Hepatocyte (in vitro differentiated cells): ENCODE results near the gene CNIH3. TPM values are rescaled to one million over a fixed set of nuclear protein-coding genes. Genes with fewer than 3 reads are reported as not detected.

ENCODE experiments used
- DNase-seq: peaks from one replicate; pipeline ENCODE4 v3.0.0-alpha.2; 2016; ENCODE audit warnings: low spot score
- H2AFZ ChIP-seq: fragments of 200-600 bp; sonication (generic); 2 replicates; pipeline ENCODE4 v1.6.0; 2016; ENCODE audit warnings: antibody characterized with exemption, mild to moderate bottlenecking
- H3K27ac ChIP-seq: fragments of 200-600 bp; sonication (generic); 2 replicates; pipeline ENCODE4 v1.5.1; 2016; ENCODE audit warnings: mild to moderate bottlenecking
- H3K27me3 ChIP-seq: fragments of 200-600 bp; sonication (generic); 2 replicates; pipeline ENCODE4 v1.6.1; 2016
- H3K36me3 ChIP-seq: fragments of 200-600 bp; sonication (generic); replicated peaks from 2 replicates; pipeline ENCODE4 v1.5.1; 2016; ENCODE audit warnings: low read depth; ENCODE audit not compliant: insufficient read depth
- H3K4me1 ChIP-seq: fragments of 200-600 bp; sonication (generic); 2 replicates; pipeline ENCODE4 v1.5.1; 2016; ENCODE audit warnings: mild to moderate bottlenecking, moderate library complexity; ENCODE audit not compliant: insufficient read depth
- H3K4me2 ChIP-seq: fragments of 200-600 bp; sonication (generic); 2 replicates; pipeline ENCODE4 v1.6.0; 2016
- H3K4me3 ChIP-seq: fragments of 200-600 bp; sonication (generic); 2 replicates; pipeline ENCODE4 v1.5.1; 2016; ENCODE audit warnings: mild to moderate bottlenecking
- H3K79me2 ChIP-seq: fragments of 200-600 bp; sonication (generic); 2 replicates; pipeline ENCODE4 v1.6.0; 2017; ENCODE audit warnings: mild to moderate bottlenecking
- H3K9me2 ChIP-seq: fragments of 200-600 bp; sonication (generic); replicated peaks from 2 replicates; pipeline ENCODE4 v1.6.0; 2017; ENCODE audit warnings: mild to moderate bottlenecking; ENCODE audit not compliant: insufficient read depth
- H3K9me3 ChIP-seq: fragments of 200-600 bp; sonication (generic); 2 replicates; pipeline ENCODE4 v1.5.1; 2016; ENCODE audit warnings: low read depth, mild to moderate bottlenecking
- H4K20me1 ChIP-seq: fragments of 200-600 bp; sonication (generic); 2 replicates; pipeline ENCODE4 v1.6.0; 2016; ENCODE audit warnings: mild to moderate bottlenecking; ENCODE audit not compliant: insufficient read depth, poor library complexity, severe bottlenecking
- CTCF ChIP-seq: fragments of 200-600 bp; sonication (generic); IDR thresholded peaks from 2 replicates; pipeline ENCODE4 v1.5.1; 2016; ENCODE audit warnings: antibody characterized with exemption, mild to moderate bottlenecking; ENCODE audit not compliant: poor library complexity
- EZH2 ChIP-seq: fragments of 200-600 bp; sonication (generic); IDR thresholded peaks from 2 replicates; pipeline ENCODE4 v1.6.1; 2016; ENCODE audit warnings: antibody characterized with exemption, mild to moderate bottlenecking, borderline replicate concordance
- EZH2phosphoT487 ChIP-seq: fragments of 200-600 bp; sonication (generic); IDR thresholded peaks from one replicate; pipeline ENCODE4 v1.6.1; 2018; ENCODE audit warnings: antibody characterized with exemption, mild to moderate bottlenecking, low read depth, moderate library complexity; ENCODE audit not compliant: unreplicated experiment, severe bottlenecking
- WGBS: methylation state at CpG from one replicate; pipeline ENCODE4 v1.1.6; 2016; ENCODE audit warnings: low lambda C conversion rate; ENCODE audit errors: missing lambda C conversion rate; 5-methylcytosine and 5-hydroxymethylcytosine counted together
- polyA plus RNA-seq: library from polyadenylated mRNA; unstranded; fragments of >200 nt; fragmentation: Nextera tagmentation; extraction: Ambion mirVana; gene quantifications from 2 replicates; pipeline ENCODE4 v1.2.1, GENCODE V29; 2016
- total RNA-seq: library from RNA; depleted of rRNA; stranded (reverse); fragments of >200 nt; gene quantifications from 2 replicates; pipeline ENCODE4 v1.2.3, GENCODE V29; 2014

The CNIH3 gene
- total and polyA plus RNA-seq, 2 experiments from 2014 or later = 2.8 to 3.5 TPM

GRCh38 chr1:224632921-224633321 is 16.8 kb downstream of the CNIH3 start:
- H2AFZ ChIP-seq = no peak overlapping the region
- no peak overlapping the region for H3K4me3 ChIP-seq
- WGBS = 62% methylated on average over 8 of the region's 8 CpGs
- no peak overlapping the region for H3K27ac ChIP-seq
- H3K36me3 ChIP-seq = no peaks in the 10 kb centered on the region
- H3K27me3 ChIP-seq = no peaks in the 10 kb centered on the region
- DNase-seq = no peak
- H3K4me2 ChIP-seq = no peak overlapping the region
- H3K4me1 ChIP-seq = peaks cover 10% of the 10 kb centered on the region
- no peaks in the 10 kb centered on the region for H3K9me2 ChIP-seq
- no peaks in the 10 kb centered on the region for H3K9me3 ChIP-seq
- no peaks in the 10 kb centered on the region for H4K20me1 ChIP-seq
- H3K79me2 ChIP-seq = no peaks in the 10 kb centered on the region
- TF ChIP-seq EZH2 = no peak
- TF ChIP-seq EZH2phosphoT487 = no peak
- TF ChIP-seq CTCF = no peak

GRCh38 chr1:224635356-224635755 is 19.2 kb downstream of the CNIH3 start:
- Histone ChIP-seq H3K9me2 (no peaks in the 10 kb centered on the region), H2AFZ (no peak overlapping the region), H4K20me1 (no peaks in the 10 kb centered on the region), H3K4me2 (no peak overlapping the region), H3K4me1 (peaks cover 22% of the 10 kb centered on the region), H3K36me3 (no peaks in the 10 kb centered on the region), H3K79me2 (no peaks in the 10 kb centered on the region), H3K9me3 (no peaks in the 10 kb centered on the region), H3K27me3 (no peaks in the 10 kb centered on the region), H3K4me3 (no peak overlapping the region), H3K27ac (no peak overlapping the region)
- WGBS = 59% methylated on average over 5 of the region's 5 CpGs
- peak; percentile 44 for DNase-seq
- no peak for TF ChIP-seq EZH2phosphoT487
- no peak for TF ChIP-seq CTCF
- TF ChIP-seq EZH2 = no peak

- H3K36me3 ChIP-seq = no peaks in the 10 kb centered on the region
- H3K9me2 ChIP-seq = no peaks in the 10 kb centered on the region
- H4K20me1 ChIP-seq = no peaks in the 10 kb centered on the region
- no peaks in the 10 kb centered on the region for H3K9me3 ChIP-seq
- DNase-seq = no peak
- no peak overlapping the region for H2AFZ ChIP-seq
- no peaks in the 10 kb centered on the region for H3K79me2 ChIP-seq
- no peak overlapping the region for H3K4me2 ChIP-seq
- no peak overlapping the region for H3K27ac ChIP-seq
- no peak overlapping the region for H3K4me3 ChIP-seq
- 84% methylated on average over 5 of the region's 5 CpGs for WGBS
- TF ChIP-seq CTCF (no peak), EZH2 (no peak), EZH2phosphoT487 (no peak)
- no peaks in the 10 kb centered on the region for H3K27me3 ChIP-seq
- H3K4me1 ChIP-seq = peaks cover 22% of the 10 kb centered on the region
These were observed 21.4 kb downstream of the CNIH3 start for GRCh38 chr1:224637515-224637914.

- no peak overlapping the region for H3K27ac ChIP-seq
These were observed 21.8 kb downstream of the CNIH3 start for GRCh38 chr1:224637936-224638335.

More at GRCh38 chr1:224637936-224638335, 21.8 kb downstream of the CNIH3 start:
- Histone ChIP-seq H3K36me3 (no peaks in the 10 kb centered on the region), H3K9me3 (no peaks in the 10 kb centered on the region), H4K20me1 (no peaks in the 10 kb centered on the region), H3K9me2 (no peaks in the 10 kb centered on the region), H3K27me3 (no peaks in the 10 kb centered on the region), H3K4me3 (no peak overlapping the region), H3K4me1 (peaks cover 18% of the 10 kb centered on the region), H3K4me2 (no peak overlapping the region), H2AFZ (no peak overlapping the region), H3K79me2 (no peaks in the 10 kb centered on the region)
- DNase-seq = no peak
- WGBS = 89% methylated on average over 7 of the region's 7 CpGs
- TF ChIP-seq EZH2phosphoT487 = no peak
